GM21423 (cell line): ENCODE measurements around the gene REEP2.

Experiments
- ATAC-seq: cut with Tn5 transposase; IDR thresholded peaks from one replicate; pipeline ENCODE4 v1.9.1; 2021; ENCODE audit warnings: mild to moderate bottlenecking, moderate library complexity; ENCODE audit not compliant: unreplicated experiment

REEP2 gene

GRCh38 chr5:138495351-138495750 lies 56.5 kb downstream of the REEP2 start:
- ATAC-seq: no peak
